B cell (primary cell): Measurements from ENCODE around the gene NUFIP1.
"Not testable (repeated sequence)": the region's sequence is repeated elsewhere in the genome, so short reads cannot be mapped to it uniquely, and the experiment has no call there.

Experiments used
- EZH2 ChIP-seq: IDR thresholded peaks from 2 replicates; pipeline ENCODE4 v1.6.1; 2012; ENCODE audit warnings: borderline replicate concordance, low read depth, mild to moderate bottlenecking, moderate library complexity, low read length; ENCODE audit not compliant: insufficient read depth, poor library complexity, severe bottlenecking
- TF ChIP-seq, protein P1 (sequence below): fragments of 200-600 bp; IDR thresholded peaks from one replicate; pipeline ENCODE4 v1.8.0; 2022; ENCODE audit warnings: antibody characterized with exemption, mild to moderate bottlenecking

DNA sequence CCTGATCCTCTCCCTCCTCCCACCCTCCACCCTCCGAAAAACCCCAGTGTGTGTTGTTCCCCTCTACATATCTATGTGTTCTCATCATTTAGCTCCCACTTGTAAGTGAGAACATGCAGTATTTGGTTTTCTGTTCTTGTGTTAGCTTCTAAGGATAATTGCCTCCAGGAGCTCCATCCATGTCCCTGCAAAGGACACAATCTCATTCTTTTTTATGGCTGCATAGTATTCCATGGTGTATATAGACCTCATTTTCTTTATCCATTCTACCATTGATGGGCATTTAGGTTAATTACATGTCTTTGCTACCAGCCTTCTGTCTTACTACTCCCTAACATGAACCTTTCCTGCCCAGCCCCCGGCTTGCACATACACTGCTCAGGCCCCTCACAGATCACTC lies 91.0 kb downstream of the NUFIP1 start:
- not testable (repeated sequence) for TF ChIP-seq EZH2
- TF ChIP-seq, protein P1, sequence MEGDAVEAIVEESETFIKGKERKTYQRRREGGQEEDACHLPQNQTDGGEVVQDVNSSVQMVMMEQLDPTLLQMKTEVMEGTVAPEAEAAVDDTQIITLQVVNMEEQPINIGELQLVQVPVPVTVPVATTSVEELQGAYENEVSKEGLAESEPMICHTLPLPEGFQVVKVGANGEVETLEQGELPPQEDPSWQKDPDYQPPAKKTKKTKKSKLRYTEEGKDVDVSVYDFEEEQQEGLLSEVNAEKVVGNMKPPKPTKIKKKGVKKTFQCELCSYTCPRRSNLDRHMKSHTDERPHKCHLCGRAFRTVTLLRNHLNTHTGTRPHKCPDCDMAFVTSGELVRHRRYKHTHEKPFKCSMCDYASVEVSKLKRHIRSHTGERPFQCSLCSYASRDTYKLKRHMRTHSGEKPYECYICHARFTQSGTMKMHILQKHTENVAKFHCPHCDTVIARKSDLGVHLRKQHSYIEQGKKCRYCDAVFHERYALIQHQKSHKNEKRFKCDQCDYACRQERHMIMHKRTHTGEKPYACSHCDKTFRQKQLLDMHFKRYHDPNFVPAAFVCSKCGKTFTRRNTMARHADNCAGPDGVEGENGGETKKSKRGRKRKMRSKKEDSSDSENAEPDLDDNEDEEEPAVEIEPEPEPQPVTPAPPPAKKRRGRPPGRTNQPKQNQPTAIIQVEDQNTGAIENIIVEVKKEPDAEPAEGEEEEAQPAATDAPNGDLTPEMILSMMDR: not testable (repeated sequence)
